ENCODE results near the gene MRS2.

MRS2 gene

GRCh38 chr6:24431045-24431451 lies 28.3 kb downstream of the MRS2 start:
- no peak for DNase-seq (ENCODE audit: low read depth in 2 of 2)

DNA sequence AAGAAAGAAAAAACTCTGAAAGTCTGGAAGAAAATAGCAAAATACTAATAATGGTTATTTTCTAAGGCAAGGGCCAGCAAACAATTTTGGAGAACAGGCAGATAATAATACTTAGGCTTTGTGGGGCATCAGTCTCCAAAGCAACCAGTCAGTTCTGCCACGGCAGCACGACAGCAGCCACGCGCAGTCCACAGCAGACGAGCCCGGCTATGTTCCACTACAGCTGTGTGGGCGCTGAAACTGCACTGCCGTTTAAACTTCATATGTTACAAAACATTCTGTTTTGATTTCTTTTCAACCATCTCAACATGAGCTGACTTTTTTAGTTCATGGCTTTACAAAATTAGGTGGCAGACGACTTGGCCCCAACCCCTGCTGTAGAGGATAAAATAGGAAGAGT lies 29.9 kb downstream of the MRS2 start:
- DNase-seq (ENCODE audit: low read depth in 2 of 2), result no peak

DNA sequence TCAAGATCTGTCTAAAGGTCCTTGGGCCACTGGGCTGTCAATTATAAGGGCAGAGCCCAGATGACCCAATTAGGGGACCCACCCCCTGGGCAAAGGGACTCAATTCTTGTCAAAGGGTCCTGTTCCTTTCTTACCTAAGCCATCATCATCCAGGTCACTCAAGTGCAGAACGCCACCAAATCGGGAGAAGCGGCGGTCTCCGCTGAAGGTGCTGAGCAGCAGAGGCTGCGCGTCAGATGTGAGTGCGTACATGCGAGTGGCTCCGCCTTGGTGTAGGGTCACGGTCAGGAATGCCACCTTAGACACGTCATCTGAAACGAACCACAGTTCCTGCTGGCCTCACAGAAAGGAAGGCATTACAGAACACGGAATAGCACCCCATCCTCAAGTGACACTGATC lies 34.2 kb downstream of the MRS2 start:
- DNase-seq (ENCODE audit: low read depth in 2 of 2), result no peak

DNA sequence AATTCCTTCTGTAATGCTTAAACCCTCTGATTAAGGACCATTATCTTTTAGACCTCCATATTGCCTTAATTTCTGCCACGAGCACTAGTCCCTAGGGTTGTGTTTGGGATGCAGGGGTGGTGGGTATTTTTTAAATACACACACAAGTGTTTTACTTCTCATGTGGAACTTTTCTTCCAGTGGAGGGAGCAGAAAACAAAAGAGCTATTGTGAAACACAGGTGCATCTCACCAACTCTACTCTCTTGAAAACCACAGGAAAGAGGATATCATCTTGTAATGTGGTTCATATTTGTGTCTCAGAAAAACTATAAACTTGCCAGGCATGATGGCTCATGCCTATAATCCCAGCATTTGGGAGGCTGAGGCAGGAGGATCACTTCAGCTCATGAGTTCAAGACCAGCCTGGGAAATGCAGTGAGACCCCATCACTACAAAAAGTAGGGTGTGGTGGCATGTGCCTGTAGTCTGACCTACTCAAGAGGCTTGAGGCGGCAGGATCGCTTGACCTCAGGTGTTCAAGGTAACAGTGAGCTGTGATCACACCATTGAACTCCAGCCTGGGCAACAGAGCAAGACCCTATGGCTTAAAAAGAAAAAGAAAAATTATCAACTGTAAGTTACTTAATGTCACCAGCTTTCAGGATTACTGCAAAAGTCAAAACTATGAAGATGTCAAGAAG lies 37.3 kb downstream of the MRS2 start:
- no peak for DNase-seq (ENCODE audit: low read depth in 2 of 2)

- DNase-seq (ENCODE audit: low read depth in 2 of 2), result no peak
These were observed 38.3 kb downstream of the MRS2 start for GRCh38 chr6:24440897-24441598.

- no peak for DNase-seq (ENCODE audit: low read depth in 2 of 2)
These were observed 38.8 kb downstream of the MRS2 start for GRCh38 chr6:24441599-24441904.

- no peak for DNase-seq (ENCODE audit: low read depth in 2 of 2)
These were observed 41.9 kb downstream of the MRS2 start for GRCh38 chr6:24444588-24444987.

GRCh38 chr6:24445704-24446103 lies 43.0 kb downstream of the MRS2 start:
- DNase-seq (ENCODE audit: low read depth in 2 of 2), result no peak

DNA sequence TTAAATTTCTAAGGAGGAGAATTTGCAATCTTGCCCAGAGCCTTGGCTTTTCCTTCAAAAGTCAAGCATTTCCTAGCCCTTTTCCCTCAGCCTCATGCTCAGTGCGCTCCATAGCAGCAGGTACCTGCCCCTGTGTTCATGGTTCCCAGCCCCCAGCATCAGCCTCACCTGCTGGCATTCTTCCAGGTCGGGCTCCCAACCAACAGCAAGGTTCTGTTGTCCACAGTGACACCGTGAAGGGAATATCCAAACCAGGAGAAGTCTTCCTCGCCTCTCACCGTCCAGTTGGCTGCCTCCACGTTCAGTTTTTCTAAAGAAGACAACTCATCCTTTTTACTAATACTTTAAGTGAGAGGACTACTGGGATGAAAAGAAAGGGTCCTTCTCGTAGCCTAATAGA lies 43.9 kb downstream of the MRS2 start:
- no peak for DNase-seq (ENCODE audit: low read depth in 2 of 2)

DNA sequence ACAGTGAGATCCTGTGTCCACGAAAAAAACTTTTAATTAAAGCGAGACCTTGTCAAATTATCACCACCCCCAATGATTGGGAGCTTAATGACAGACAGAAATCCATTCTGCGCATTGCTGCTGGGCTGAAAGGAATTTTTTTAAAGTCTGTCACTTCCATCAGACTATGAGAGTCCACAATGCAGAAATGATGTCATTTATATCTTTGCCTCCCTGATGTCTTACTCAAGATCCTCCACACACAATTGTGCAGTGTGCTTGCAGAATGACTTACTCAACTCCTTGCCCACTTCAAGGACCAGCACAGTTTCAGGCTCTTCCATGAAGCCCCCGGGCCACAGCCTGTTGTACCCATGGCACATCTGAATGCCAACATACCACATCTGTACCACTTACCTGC lies 45.7 kb downstream of the MRS2 start:
- no peak for DNase-seq (ENCODE audit: low read depth in 2 of 2)

DNA sequence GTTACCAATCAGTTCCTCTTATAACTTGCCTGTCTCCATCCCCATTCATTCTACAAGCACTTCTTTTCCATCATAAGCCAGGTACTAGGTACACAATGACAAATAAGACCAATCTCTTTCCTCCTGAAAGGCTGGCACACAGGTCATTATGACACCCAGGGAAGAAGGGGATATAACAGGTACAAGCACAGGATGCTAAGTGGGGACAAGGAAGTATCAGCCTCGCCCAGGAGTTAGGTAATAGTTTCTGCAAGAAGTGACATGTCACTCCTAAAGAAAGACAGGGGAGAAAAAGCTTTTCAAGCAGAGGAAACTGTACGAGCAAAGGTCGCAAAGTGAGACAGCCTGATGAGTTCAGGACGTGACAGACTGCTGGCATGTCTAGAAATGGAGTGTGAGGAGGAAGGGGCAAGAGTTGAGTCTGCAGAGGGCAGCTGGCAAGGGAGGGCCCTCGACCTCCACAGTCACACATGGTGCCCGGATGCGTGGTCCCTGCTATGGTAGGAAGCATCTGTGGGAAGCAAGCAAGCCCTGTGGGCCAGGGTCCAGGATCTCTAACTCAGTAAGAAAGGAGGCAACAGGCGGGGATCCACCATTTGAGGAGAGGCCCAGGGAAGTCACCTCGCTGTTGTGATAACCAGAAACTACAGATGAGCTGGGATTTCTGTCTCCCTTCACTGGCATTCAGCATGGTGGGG lies 46.2 kb downstream of the MRS2 start:
- no peak for DNase-seq (ENCODE audit: low read depth in 2 of 2)

GRCh38 chr6:24451581-24452388 lies 49.0 kb downstream of the MRS2 start:
- DNase-seq (ENCODE audit: low read depth in 2 of 2), result no peak

- no peak for DNase-seq (ENCODE audit: low read depth in 2 of 2)
These were observed 51.2 kb downstream of the MRS2 start for GRCh38 chr6:24453921-24454320.

GRCh38 chr6:24454452-24454851 lies 51.7 kb downstream of the MRS2 start:
- no peak for DNase-seq (ENCODE audit: low read depth in 2 of 2)

- no peak for DNase-seq (ENCODE audit: low read depth in 2 of 2)
These were observed 52.3 kb downstream of the MRS2 start for GRCh38 chr6:24455061-24455460.

- DNase-seq (ENCODE audit: low read depth in 2 of 2), result no peak
These were observed 55.4 kb downstream of the MRS2 start for GRCh38 chr6:24458134-24458533.

DNA sequence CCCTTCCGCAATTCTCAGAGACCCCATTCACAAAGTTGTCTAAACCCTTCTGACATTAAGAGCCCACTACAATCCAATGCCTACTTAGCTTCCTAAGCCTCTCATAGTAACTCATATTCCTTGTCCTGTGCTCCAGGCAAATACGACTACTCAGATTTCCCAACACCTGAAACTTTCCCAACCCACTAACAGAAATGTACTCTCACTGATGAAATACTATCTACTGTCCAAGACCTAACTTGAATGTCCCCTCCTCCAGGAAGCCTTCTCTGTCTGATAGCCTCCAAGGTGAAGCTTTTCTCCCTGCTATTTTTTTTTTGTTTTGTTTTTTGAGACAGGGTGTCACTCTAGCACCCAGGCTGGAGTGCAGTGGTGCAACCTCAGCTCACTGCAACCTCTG lies 56.2 kb downstream of the MRS2 start:
- no peak for DNase-seq (ENCODE audit: low read depth in 2 of 2)

DNA sequence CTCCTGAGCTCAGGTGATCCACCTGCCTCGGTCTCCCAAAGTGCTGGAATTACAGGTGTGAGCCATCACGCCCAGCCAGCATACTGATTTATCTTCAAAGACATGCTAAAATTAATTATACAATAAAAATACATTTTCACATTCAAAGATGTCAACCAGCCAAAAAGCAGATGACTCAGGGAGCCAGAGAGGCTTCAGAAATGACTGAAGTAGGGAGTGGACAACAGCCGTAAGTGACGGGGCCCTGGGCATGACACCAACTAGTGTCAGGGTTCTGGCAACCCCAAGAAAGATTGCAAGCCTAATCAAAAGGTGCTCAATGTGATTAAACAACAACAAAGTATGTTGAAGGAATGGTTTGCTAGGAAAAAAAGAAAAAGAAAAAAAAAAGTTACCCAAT lies 58.2 kb downstream of the MRS2 start:
- DNase-seq (ENCODE audit: low read depth in 2 of 2), result no peak

DNA sequence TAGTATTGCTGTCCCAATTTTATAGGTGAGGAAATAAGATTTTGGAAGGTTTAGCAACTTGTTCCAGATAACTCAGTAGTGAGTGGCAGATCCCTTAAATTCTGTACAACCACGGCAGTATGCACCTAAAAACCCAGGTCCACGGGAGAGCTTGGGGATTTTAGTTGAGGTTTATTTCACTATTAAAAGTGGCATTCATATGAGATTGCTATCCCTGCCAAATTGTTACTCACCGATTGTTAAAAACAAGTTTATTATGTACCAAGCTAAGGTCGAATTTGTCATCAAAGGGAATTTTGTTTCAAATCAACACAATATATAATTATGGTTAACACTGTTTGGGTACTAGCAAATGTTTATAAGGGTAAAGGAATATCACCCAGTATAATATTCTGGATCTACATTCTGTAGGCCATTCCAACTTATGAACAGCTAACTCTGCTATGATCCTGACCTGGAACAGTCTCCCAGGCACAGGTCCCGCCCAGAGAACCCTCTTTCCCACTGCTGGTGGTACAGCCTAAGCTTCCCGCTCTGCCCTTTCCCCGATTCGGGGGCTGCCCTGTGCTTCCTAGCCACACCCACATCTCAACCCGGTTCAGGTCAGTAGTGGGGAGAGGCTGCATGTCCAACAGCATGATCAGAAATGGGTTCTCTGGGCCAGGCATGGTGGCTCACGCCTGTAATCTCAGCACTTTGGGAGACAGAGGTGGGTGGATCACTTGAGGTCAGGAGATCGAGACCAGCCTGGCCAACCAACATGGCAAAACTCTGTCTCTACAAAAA lies 61.7 kb downstream of the MRS2 start:
- no peak for DNase-seq (ENCODE audit: low read depth in 2 of 2)

DNA sequence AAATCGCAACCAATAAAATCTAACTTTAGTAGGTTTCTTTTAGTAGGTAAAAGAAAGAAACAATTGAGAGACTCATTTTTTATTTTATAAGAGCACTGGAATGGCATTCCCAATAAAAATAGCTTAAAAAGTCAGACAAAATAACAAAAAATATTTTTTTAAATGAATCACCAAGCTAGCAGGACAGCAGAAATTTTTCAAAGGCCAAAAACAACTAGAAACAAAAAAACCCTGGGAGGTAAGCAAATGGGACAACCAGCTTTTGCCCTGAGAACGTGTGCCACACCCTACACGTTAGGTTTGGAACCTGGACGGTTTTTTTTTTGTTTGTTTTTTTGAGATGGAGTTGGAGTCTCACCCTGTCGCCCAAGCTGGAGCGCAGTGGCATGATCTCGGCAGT lies 67.1 kb downstream of the MRS2 start:
- no peak for DNase-seq (ENCODE audit: low read depth in 2 of 2)

DNA sequence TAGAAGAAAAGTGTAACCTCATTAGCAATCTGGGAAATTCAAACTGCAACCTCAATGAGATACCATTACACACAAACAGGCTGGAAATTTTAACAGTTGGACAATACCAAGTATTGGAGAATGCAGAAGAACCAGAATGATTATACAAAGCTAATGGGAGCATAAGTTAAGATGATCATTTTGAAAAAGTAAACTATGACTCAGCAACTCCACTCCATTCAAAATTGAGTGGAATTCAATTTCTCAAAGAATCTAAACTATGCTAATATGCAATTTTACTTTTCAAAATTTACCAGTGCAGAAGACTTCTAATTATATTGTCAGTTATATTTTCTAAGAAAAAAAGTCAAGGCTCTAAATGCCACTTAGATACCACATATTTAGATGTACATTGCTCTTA lies 69.4 kb downstream of the MRS2 start:
- DNase-seq (ENCODE audit: low read depth in 2 of 2), result no peak

Data from stimulated activated CD8-positive, alpha-beta memory T cell treated with anti-CD3 and anti-CD28 coated beads, Interleukin-15, amount 100 ng/mL, for 48 hours (primary cell).